K562 (cell line): ENCODE data around the gene GPR139. TPM values are rescaled to one million over a fixed set of nuclear protein-coding genes. Genes with fewer than 3 reads are reported as not detected.

Experiments used
- ATAC-seq: fragments of 200-7000 bp; cut with Tn5 transposase; 3 replicates; pipeline ENCODE4 v1.9.1; 2020; ENCODE audit warnings: moderate library complexity
- BruUV-seq: library from RNA; stranded (reverse); fragments of 400-500 nt; replicated peaks from 2 replicates; lab custom pipeline; 2021; lab: Mats Ljungman, UMichigan
- CTCF ChIA-PET: fragments of 300-600 bp; formaldehyde crosslinking; extraction: SDS; loops from one replicate; lab custom pipeline; 2021; ENCODE audit warnings: low intra/inter-chr PET ratio; lab: Yijun Ruan, JAX
- POLR2A ChIA-PET: fragments of 300-600, 350-650 bp; sonication (Branson Sonifier 250); formaldehyde crosslinking; extraction: SDS; loops from one replicate; lab custom pipeline; 2021; ENCODE audit warnings: antibody characterized with exemption, inconsistent platforms; lab: Yijun Ruan, JAX
- DNase-seq, 4 experiments: peaks; one replicate each; pipeline versions ENCODE4 v3.0.0 to v3.0.0-alpha.2; 2011 to 2018; ENCODE audit warnings: low spot score in 3 of 4, mixed read lengths in 3 of 4; ENCODE audit errors: extremely low read depth in 1 of 4
- FAIRE-seq: peaks from 2 replicates; lab custom pipeline; 2011; peaks lifted over from hg19 to GRCh38; lab: Jason Lieb, UNC
- H2AFZ ChIP-seq: 2 replicates; pipeline ENCODE4 v1.6.0; 2011; ENCODE audit warnings: low read depth, low read length, control low read depth, inconsistent platforms
- H3K27ac ChIP-seq: fragments of 200-600 bp; 3 replicates; pipeline ENCODE4 v1.8.0; 2011; ENCODE audit warnings: low read depth, mild to moderate bottlenecking, control low read depth, inconsistent platforms, low read length, moderate library complexity, mixed read lengths; ENCODE audit errors: extremely low read depth
- H3K27me3 ChIP-seq, 2 experiments: fragments of 300-600 bp in 1 of 2; 2 replicates in 1 of 2; 3 replicates in 1 of 2; pipeline versions ENCODE4 v1.6.0 to v1.8.0; 2011; ENCODE audit warnings: inconsistent platforms in 2 of 2, low read length in 2 of 2, mild to moderate bottlenecking in 1 of 2, mixed read lengths in 1 of 2, moderate library complexity in 1 of 2; ENCODE audit not compliant: control insufficient read depth in 2 of 2, insufficient read depth in 2 of 2
- H3K36me3 ChIP-seq: fragments of 300-600 bp; 3 replicates; pipeline ENCODE4 v1.8.0; 2011; ENCODE audit warnings: mild to moderate bottlenecking, low read length, inconsistent platforms; ENCODE audit not compliant: control insufficient read depth, insufficient read depth
- H3K4me1 ChIP-seq, 2 experiments: fragments of 200-600 bp in 1 of 2; replicated peaks in 1 of 2; 2 replicates in 1 of 2; 3 replicates in 1 of 2; pipeline versions ENCODE4 v1.5.1 to v1.8.0; 2011; ENCODE audit warnings: inconsistent platforms in 2 of 2, low read length in 2 of 2, mild to moderate bottlenecking in 1 of 2, mixed read lengths in 1 of 2, moderate library complexity in 1 of 2; ENCODE audit not compliant: control insufficient read depth in 2 of 2, insufficient read depth in 2 of 2
- H3K4me2 ChIP-seq: 2 replicates; pipeline ENCODE4 v1.6.1; 2011; ENCODE audit warnings: low read length, control low read depth, inconsistent platforms, mixed read lengths; ENCODE audit not compliant: insufficient read depth
- H3K4me3 ChIP-seq: fragments of 200-600 bp; sonication (generic), shearing (Covaris generic); 2 replicates; pipeline ENCODE4 v1.5.1; 2016; ENCODE audit warnings: control low read depth, inconsistent platforms
- H3K79me2 ChIP-seq: fragments of 200-600 bp; 3 replicates; pipeline ENCODE4 v1.8.0; 2011; ENCODE audit warnings: low read length, inconsistent platforms; ENCODE audit not compliant: control insufficient read depth, insufficient read depth
- H3K9ac ChIP-seq, 2 experiments: 2 replicates each; pipeline versions ENCODE4 v1.6.0 to v1.6.1; 2011; ENCODE audit warnings: low read depth in 2 of 2, low read length in 2 of 2, control low read depth in 1 of 2, inconsistent platforms in 1 of 2, mild to moderate bottlenecking in 1 of 2, mixed read lengths in 1 of 2; ENCODE audit not compliant: insufficient read depth in 1 of 2
- H3K9me1 ChIP-seq: one replicate; pipeline ENCODE4 v1.6.0; 2011; ENCODE audit warnings: inconsistent platforms, mild to moderate bottlenecking, low read length, moderate library complexity; ENCODE audit not compliant: control insufficient read depth, insufficient read depth
- H3K9me3 ChIP-seq: replicated peaks from 2 replicates; pipeline ENCODE4 v1.5.1; 2011; ENCODE audit warnings: low read depth, low read length, inconsistent platforms; ENCODE audit not compliant: control insufficient read depth, insufficient read depth
- H4K20me1 ChIP-seq: replicated peaks from 2 replicates; pipeline ENCODE4 v1.6.1; 2011; ENCODE audit warnings: low read length, inconsistent platforms, mixed read lengths; ENCODE audit not compliant: control insufficient read depth, insufficient read depth
- ARID2 ChIP-seq: fragments of 450-650 bp; IDR thresholded peaks from 2 replicates; pipeline ENCODE4 v1.6.1; 2017; ENCODE audit warnings: antibody characterized with exemption, mild to moderate bottlenecking
- CBFA2T3 ChIP-seq: fragments of 450-650 bp; IDR thresholded peaks from 2 replicates; pipeline ENCODE4 v1.6.1; 2017
- CHD1 ChIP-seq: fragments of 200-600 bp; sonication (generic); IDR thresholded peaks from one replicate; pipeline ENCODE4 v1.6.1; 2012; ENCODE audit warnings: mild to moderate bottlenecking, moderate library complexity, low read length, inconsistent platforms
- GABPB2 ChIP-seq: fragments of 250-450 bp; sonication (Bioruptor Pico); conservative IDR thresholded peaks from 2 replicates; pipeline ENCODE4 v1.5.1; 2021; ENCODE audit warnings: mild to moderate bottlenecking
- WGBS: fragments of 100-300 bp; shearing (Covaris generic); methylation state at CpG from one replicate; pipeline ENCODE4 v1.1.6; 2016; ENCODE audit warnings: low coverage, mixed read lengths; ENCODE audit not compliant: insufficient coverage; ENCODE audit errors: missing lambda C conversion rate; 5-methylcytosine and 5-hydroxymethylcytosine counted together
- in situ Hi-C: fragments of 300-500 bp; cut with MboI; formaldehyde crosslinking; loops from 4 replicates; pipeline ENCODE4 v1.15.0; 2018; ENCODE audit warnings: inconsistent platforms, mixed read lengths
- intact Hi-C: fragments of 100-400 bp; cut with micrococcal nuclease; formaldehyde crosslinking; loops from 2 replicates; pipeline ENCODE4 v1.14.2; 2022
- polyA plus RNA-seq, 8 experiments: library from polyadenylated mRNA; depleted of rRNA in 4 of 8; stranded (reverse) in 5 of 8; unstranded in 3 of 8; fragments of >200 nt; fragmentation: Nextera tagmentation in 2 of 8; fragmentation: Illumina TruSeq in 1 of 8; extraction: Ambion mirVana in 2 of 8; extraction: Trizol in 1 of 8; gene quantifications; 2 replicates each; pipeline versions ENCODE4 v1.2.1 to v1.2.3, GENCODE V29; 2011 to 2014; ENCODE audit warnings: inconsistent platforms in 1 of 8, missing spikeins in 1 of 8
- total RNA-seq, 7 experiments: library from RNA; depleted of rRNA in 6 of 7; stranded (reverse); fragments of >200 nt in 6 of 7; fragmentation: Illumina TruSeq in 2 of 7; extraction: Trizol in 2 of 7; gene quantifications; 2 replicates each; pipeline versions ENCODE4 v1.2.1 to v1.2.3, GENCODE V29; 2011 to 2021; ENCODE audit warnings: low replicate concordance in 1 of 7
- TF ChIP-seq, protein P1 (sequence below), 2 experiments: fragments of 450-650 bp; IDR thresholded peaks; 2 replicates each; pipeline ENCODE4 v1.6.1; 2016
- TF ChIP-seq, protein P2 (sequence below): fragments of 150-350 bp; conservative IDR thresholded peaks from 2 replicates; pipeline ENCODE4 v1.6.1; 2014; ENCODE audit warnings: low read length
- TF ChIP-seq, protein P3 (sequence below): conservative IDR thresholded peaks from 2 replicates; pipeline ENCODE4 v1.6.1; 2011; ENCODE audit warnings: low read depth, mild to moderate bottlenecking, low read length; ENCODE audit not compliant: control insufficient read depth
- TF ChIP-seq, protein P4 (sequence below), 2 experiments: fragments of 450-650 bp in 1 of 2; sonication (generic) in 1 of 2; formaldehyde crosslinking; conservative IDR thresholded peaks; 2 replicates each; pipeline versions ENCODE4 v1.4.0 to v1.8.1; 2020 to 2022; ENCODE audit warnings: mild to moderate bottlenecking in 1 of 2, missing genetic modification reagents in 1 of 2

The GPR139 gene
- total and polyA plus RNA-seq, 9 of the 15 experiments (the other 6 are each of a cell fraction or from before 2014, with no cell fraction given), result not detected

- no peaks in the 10 kb centered on the region for H3K4me1 ChIP-seq
- 0% methylated on average over 2 of the region's 2 CpGs for WGBS
- no peaks in the 10 kb centered on the region for H3K9me1 ChIP-seq
- no peak overlapping the region for H3K9ac ChIP-seq
- TF ChIP-seq CHD1, result no peak
- TF ChIP-seq ARID2, result no peak
- TF ChIP-seq, protein P1, sequence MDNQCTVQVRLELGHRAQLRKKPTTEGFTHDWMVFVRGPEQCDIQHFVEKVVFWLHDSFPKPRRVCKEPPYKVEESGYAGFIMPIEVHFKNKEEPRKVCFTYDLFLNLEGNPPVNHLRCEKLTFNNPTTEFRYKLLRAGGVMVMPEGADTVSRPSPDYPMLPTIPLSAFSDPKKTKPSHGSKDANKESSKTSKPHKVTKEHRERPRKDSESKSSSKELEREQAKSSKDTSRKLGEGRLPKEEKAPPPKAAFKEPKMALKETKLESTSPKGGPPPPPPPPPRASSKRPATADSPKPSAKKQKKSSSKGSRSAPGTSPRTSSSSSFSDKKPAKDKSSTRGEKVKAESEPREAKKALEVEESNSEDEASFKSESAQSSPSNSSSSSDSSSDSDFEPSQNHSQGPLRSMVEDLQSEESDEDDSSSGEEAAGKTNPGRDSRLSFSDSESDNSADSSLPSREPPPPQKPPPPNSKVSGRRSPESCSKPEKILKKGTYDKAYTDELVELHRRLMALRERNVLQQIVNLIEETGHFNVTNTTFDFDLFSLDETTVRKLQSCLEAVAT (IDR thresholded peaks at IDR 0.05), result no peak
- TF ChIP-seq, protein P2, sequence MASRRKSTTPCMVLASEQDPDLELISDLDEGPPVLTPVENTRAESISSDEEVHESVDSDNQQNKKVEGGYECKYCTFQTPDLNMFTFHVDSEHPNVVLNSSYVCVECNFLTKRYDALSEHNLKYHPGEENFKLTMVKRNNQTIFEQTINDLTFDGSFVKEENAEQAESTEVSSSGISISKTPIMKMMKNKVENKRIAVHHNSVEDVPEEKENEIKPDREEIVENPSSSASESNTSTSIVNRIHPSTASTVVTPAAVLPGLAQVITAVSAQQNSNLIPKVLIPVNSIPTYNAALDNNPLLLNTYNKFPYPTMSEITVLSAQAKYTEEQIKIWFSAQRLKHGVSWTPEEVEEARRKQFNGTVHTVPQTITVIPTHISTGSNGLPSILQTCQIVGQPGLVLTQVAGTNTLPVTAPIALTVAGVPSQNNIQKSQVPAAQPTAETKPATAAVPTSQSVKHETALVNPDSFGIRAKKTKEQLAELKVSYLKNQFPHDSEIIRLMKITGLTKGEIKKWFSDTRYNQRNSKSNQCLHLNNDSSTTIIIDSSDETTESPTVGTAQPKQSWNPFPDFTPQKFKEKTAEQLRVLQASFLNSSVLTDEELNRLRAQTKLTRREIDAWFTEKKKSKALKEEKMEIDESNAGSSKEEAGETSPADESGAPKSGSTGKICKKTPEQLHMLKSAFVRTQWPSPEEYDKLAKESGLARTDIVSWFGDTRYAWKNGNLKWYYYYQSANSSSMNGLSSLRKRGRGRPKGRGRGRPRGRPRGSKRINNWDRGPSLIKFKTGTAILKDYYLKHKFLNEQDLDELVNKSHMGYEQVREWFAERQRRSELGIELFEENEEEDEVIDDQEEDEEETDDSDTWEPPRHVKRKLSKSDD, result no peak
- no peak for TF ChIP-seq CBFA2T3
- TF ChIP-seq GABPB2 (CRISPR knock-in tag), result no peak
- TF ChIP-seq, protein P3, sequence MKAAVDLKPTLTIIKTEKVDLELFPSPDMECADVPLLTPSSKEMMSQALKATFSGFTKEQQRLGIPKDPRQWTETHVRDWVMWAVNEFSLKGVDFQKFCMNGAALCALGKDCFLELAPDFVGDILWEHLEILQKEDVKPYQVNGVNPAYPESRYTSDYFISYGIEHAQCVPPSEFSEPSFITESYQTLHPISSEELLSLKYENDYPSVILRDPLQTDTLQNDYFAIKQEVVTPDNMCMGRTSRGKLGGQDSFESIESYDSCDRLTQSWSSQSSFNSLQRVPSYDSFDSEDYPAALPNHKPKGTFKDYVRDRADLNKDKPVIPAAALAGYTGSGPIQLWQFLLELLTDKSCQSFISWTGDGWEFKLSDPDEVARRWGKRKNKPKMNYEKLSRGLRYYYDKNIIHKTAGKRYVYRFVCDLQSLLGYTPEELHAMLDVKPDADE, result no peak
- TF ChIP-seq, protein P4, sequence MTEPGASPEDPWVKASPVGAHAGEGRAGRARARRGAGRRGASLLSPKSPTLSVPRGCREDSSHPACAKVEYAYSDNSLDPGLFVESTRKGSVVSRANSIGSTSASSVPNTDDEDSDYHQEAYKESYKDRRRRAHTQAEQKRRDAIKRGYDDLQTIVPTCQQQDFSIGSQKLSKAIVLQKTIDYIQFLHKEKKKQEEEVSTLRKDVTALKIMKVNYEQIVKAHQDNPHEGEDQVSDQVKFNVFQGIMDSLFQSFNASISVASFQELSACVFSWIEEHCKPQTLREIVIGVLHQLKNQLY (CRISPR knock-in tag; conservative IDR thresholded peaks at IDR 0.05), result no peak
- intact Hi-C loops (no loop called here), in situ Hi-C loops (no loop called here)
- no peak overlapping the region for H3K4me2 ChIP-seq
- H2AFZ ChIP-seq, result no peak overlapping the region
- no peaks in the 10 kb centered on the region for H3K79me2 ChIP-seq
- ATAC-seq (no peak), FAIRE-seq (no peak), DNase-seq (no peak)
- no peaks in the 10 kb centered on the region for H4K20me1 ChIP-seq
- peaks cover 0 to 4% of the 10 kb centered on the region in 2 experiments; a peak in 2 of 5 replicates for H3K27me3 ChIP-seq
- H3K4me3 ChIP-seq, result no peak overlapping the region
- H3K9me3 ChIP-seq, result no peaks in the 10 kb centered on the region
- CTCF ChIA-PET, result no interaction called here
- POLR2A ChIA-PET, result no interaction called here
- H3K36me3 ChIP-seq, result no peaks in the 10 kb centered on the region
- no TSS peak for BruUV-seq
- no peak overlapping the region for H3K27ac ChIP-seq
Observed at GRCh38 chr16:20064931-20065330, 8.8 kb downstream of the GPR139 start.
